Hepatocyte (in vitro differentiated cells): ENCODE results near the gene RXRA.

Source experiments
- CTCF ChIP-seq: fragments of 200-600 bp; sonication (generic); IDR thresholded peaks from 2 replicates; pipeline ENCODE4 v1.5.1; 2016; ENCODE audit warnings: antibody characterized with exemption, mild to moderate bottlenecking; ENCODE audit not compliant: poor library complexity
- EZH2 ChIP-seq: fragments of 200-600 bp; sonication (generic); IDR thresholded peaks from 2 replicates; pipeline ENCODE4 v1.6.1; 2016; ENCODE audit warnings: antibody characterized with exemption, mild to moderate bottlenecking, borderline replicate concordance
- EZH2phosphoT487 ChIP-seq: fragments of 200-600 bp; sonication (generic); IDR thresholded peaks from one replicate; pipeline ENCODE4 v1.6.1; 2018; ENCODE audit warnings: antibody characterized with exemption, mild to moderate bottlenecking, low read depth, moderate library complexity; ENCODE audit not compliant: unreplicated experiment, severe bottlenecking

- no peak for TF ChIP-seq EZH2
- no peak for TF ChIP-seq CTCF
- no peak for TF ChIP-seq EZH2phosphoT487
Measured at GRCh38 chr9:134439368-134439784, 113.1 kb downstream of the RXRA start.
